ENCODE data around the gene RTP2.

Gene RTP2

DNA sequence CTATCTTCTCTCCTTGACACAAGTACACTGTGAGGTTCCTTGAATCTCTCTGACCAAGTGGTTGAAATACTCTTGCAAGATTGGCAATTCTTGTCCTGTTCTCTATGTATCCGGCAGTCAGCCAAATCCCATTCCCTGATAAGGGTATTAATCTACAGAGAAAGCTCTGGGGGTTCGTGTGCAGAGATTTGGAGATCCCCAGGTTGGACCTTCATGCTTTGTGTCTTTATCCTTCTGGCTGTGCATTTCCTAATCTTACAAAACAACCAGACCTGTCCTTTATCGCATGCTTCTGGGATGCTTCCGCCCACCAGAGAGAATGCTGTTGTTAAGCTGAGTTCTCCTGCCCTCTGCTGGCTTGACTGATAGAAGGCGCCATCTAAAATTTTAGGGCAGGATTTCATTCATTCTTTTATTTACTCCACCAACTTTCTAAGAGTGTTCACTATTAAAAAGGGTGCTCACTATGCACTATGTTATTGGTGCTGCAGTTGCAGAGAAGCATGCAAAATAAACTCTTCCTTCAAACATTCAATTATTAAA, 23.6 kb downstream of the RTP2 start (continued):
- TF ChIP-seq, protein P1, sequence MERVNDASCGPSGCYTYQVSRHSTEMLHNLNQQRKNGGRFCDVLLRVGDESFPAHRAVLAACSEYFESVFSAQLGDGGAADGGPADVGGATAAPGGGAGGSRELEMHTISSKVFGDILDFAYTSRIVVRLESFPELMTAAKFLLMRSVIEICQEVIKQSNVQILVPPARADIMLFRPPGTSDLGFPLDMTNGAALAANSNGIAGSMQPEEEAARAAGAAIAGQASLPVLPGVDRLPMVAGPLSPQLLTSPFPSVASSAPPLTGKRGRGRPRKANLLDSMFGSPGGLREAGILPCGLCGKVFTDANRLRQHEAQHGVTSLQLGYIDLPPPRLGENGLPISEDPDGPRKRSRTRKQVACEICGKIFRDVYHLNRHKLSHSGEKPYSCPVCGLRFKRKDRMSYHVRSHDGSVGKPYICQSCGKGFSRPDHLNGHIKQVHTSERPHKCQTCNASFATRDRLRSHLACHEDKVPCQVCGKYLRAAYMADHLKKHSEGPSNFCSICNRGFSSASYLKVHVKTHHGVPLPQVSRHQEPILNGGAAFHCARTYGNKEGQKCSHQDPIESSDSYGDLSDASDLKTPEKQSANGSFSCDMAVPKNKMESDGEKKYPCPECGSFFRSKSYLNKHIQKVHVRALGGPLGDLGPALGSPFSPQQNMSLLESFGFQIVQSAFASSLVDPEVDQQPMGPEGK (CRISPR knock-in tag; IDR thresholded peaks at IDR 0.05; ENCODE audit: borderline replicate concordance): no peak
- no peak for TF ChIP-seq CSDC2 (CRISPR knock-in tag; IDR thresholded peaks at IDR 0.05)

DNA sequence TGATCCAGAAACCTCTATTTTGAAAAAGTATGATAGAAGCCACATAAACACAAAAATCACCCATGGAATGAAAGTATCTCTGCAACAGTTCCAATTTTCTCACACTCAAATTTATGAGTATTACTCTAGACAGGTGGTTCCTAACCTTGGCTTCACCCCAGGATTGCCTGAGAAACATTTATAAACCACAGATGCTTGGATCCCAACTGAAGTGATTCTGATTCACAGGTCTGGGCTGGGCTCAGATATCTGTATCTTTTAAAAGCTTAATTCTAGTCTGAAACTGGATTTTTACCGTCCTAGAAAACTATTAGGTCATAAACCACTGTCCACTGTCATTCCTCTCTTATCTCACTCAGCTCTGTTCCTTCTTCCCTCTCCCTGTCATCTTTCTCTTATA, 24.8 kb downstream of the RTP2 start:
- TF ChIP-seq, protein P2, sequence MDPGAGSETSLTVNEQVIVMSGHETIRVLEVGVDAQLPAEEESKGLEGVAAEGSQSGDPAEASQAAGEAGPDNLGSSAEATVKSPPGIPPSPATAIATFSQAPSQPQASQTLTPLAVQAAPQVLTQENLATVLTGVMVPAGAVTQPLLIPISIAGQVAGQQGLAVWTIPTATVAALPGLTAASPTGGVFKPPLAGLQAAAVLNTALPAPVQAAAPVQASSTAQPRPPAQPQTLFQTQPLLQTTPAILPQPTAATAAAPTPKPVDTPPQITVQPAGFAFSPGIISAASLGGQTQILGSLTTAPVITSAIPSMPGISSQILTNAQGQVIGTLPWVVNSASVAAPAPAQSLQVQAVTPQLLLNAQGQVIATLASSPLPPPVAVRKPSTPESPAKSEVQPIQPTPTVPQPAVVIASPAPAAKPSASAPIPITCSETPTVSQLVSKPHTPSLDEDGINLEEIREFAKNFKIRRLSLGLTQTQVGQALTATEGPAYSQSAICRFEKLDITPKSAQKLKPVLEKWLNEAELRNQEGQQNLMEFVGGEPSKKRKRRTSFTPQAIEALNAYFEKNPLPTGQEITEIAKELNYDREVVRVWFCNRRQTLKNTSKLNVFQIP (CRISPR knock-in tag; IDR thresholded peaks at IDR 0.05; ENCODE audit: borderline replicate concordance, low read depth): no peak
- TF ChIP-seq ZC3H10 (CRISPR knock-in tag; IDR thresholded peaks at IDR 0.05): no peak
- no peak for TF ChIP-seq ZFP3 (CRISPR knock-in tag; IDR thresholded peaks at IDR 0.05)
- no peak for TF ChIP-seq BACH2 (CRISPR knock-in tag; IDR thresholded peaks at IDR 0.05; ENCODE audit: borderline replicate concordance)
- no peak for TF ChIP-seq ISL1 (CRISPR knock-in tag; IDR thresholded peaks at IDR 0.05)
- TF ChIP-seq ZNF70 (CRISPR knock-in tag; IDR thresholded peaks at IDR 0.05): no peak
- TF ChIP-seq, protein P3, sequence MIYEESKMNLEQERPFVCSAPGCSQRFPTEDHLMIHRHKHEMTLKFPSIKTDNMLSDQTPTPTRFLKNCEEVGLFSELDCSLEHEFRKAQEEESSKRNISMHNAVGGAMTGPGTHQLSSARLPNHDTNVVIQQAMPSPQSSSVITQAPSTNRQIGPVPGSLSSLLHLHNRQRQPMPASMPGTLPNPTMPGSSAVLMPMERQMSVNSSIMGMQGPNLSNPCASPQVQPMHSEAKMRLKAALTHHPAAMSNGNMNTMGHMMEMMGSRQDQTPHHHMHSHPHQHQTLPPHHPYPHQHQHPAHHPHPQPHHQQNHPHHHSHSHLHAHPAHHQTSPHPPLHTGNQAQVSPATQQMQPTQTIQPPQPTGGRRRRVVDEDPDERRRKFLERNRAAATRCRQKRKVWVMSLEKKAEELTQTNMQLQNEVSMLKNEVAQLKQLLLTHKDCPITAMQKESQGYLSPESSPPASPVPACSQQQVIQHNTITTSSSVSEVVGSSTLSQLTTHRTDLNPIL (CRISPR knock-in tag; IDR thresholded peaks at IDR 0.05; ENCODE audit: low read depth): no peak
- TF ChIP-seq ZFP30 (CRISPR knock-in tag; IDR thresholded peaks at IDR 0.05): no peak
- ATAC-seq: no peak

DNA sequence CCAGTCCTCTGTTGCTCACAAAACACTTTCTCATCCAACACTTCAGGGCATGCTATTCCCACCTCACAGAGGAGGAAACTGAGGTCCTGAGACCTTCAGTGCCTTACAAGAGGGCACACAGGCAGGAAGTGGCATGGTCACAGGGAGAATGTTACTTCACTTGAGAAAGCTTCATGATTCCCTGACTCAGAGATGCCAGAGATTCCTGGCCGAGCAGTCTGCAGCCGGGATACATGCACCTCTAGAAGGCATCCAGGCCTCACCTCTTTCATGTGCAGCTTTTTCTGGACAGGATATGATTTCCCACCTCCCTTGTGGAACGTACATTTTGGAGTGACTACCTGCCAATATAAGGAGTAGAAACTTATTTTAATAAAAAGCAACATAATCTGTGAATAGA, 29.3 kb downstream of the RTP2 start:
- ATAC-seq: no peak
- TF ChIP-seq, protein P4, sequence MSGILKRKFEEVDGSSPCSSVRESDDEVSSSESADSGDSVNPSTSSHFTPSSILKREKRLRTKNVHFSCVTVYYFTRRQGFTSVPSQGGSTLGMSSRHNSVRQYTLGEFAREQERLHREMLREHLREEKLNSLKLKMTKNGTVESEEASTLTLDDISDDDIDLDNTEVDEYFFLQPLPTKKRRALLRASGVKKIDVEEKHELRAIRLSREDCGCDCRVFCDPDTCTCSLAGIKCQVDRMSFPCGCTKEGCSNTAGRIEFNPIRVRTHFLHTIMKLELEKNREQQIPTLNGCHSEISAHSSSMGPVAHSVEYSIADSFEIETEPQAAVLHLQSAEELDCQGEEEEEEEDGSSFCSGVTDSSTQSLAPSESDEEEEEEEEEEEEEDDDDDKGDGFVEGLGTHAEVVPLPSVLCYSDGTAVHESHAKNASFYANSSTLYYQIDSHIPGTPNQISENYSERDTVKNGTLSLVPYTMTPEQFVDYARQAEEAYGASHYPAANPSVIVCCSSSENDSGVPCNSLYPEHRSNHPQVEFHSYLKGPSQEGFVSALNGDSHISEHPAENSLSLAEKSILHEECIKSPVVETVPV (CRISPR knock-in tag; IDR thresholded peaks at IDR 0.05): no peak
- TF ChIP-seq, protein P2 (CRISPR knock-in tag; IDR thresholded peaks at IDR 0.05; ENCODE audit: borderline replicate concordance, low read depth): no peak
- TF ChIP-seq, protein P3 (CRISPR knock-in tag; IDR thresholded peaks at IDR 0.05; ENCODE audit: low read depth): no peak
- TF ChIP-seq ZFP3 (CRISPR knock-in tag; IDR thresholded peaks at IDR 0.05) (no peak), BACH2 (CRISPR knock-in tag; IDR thresholded peaks at IDR 0.05; ENCODE audit: borderline replicate concordance) (no peak), ARNTL (CRISPR knock-in tag; IDR thresholded peaks at IDR 0.05; ENCODE audit: borderline replicate concordance, low read depth) (no peak), ZC3H10 (CRISPR knock-in tag; IDR thresholded peaks at IDR 0.05) (no peak), SNAI2 (CRISPR knock-in tag; IDR thresholded peaks at IDR 0.05) (no peak)
- TF ChIP-seq, protein P1 (CRISPR knock-in tag; IDR thresholded peaks at IDR 0.05; ENCODE audit: borderline replicate concordance): no peak
- TF ChIP-seq, protein P5, sequence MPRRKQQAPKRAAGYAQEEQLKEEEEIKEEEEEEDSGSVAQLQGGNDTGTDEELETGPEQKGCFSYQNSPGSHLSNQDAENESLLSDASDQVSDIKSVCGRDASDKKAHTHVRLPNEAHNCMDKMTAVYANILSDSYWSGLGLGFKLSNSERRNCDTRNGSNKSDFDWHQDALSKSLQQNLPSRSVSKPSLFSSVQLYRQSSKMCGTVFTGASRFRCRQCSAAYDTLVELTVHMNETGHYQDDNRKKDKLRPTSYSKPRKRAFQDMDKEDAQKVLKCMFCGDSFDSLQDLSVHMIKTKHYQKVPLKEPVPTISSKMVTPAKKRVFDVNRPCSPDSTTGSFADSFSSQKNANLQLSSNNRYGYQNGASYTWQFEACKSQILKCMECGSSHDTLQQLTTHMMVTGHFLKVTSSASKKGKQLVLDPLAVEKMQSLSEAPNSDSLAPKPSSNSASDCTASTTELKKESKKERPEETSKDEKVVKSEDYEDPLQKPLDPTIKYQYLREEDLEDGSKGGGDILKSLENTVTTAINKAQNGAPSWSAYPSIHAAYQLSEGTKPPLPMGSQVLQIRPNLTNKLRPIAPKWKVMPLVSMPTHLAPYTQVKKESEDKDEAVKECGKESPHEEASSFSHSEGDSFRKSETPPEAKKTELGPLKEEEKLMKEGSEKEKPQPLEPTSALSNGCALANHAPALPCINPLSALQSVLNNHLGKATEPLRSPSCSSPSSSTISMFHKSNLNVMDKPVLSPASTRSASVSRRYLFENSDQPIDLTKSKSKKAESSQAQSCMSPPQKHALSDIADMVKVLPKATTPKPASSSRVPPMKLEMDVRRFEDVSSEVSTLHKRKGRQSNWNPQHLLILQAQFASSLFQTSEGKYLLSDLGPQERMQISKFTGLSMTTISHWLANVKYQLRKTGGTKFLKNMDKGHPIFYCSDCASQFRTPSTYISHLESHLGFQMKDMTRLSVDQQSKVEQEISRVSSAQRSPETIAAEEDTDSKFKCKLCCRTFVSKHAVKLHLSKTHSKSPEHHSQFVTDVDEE (CRISPR knock-in tag; IDR thresholded peaks at IDR 0.05): no peak

All from SK-N-SH treated with all-trans-retinoic acid at 6 μM for 48 hours (cell line).